Mononuclear cell (primary cell): Measurements from ENCODE around the gene IL11RA. TPM values are rescaled to one million over a fixed set of nuclear protein-coding genes. Genes with fewer than 3 reads are reported as not detected.

Experiments used
- H3K27me3 ChIP-seq: 2 replicates; pipeline ENCODE4 v1.6.0; 2011; ENCODE audit warnings: low read length, control low read depth; ENCODE audit not compliant: insufficient read depth
- H3K4me1 ChIP-seq: 2 replicates; pipeline ENCODE4 v1.5.1; 2011; ENCODE audit warnings: mild to moderate bottlenecking, low read length, control low read depth; ENCODE audit not compliant: insufficient read depth
- H3K4me3 ChIP-seq: 2 replicates; pipeline ENCODE4 v1.5.1; 2011; ENCODE audit warnings: mild to moderate bottlenecking, low read length, moderate library complexity
- H3K9me3 ChIP-seq: 2 replicates; pipeline ENCODE4 v1.5.1; 2011; ENCODE audit warnings: low read depth, mild to moderate bottlenecking, control low read depth, low read length
- total RNA-seq: library from RNA; depleted of rRNA; stranded (reverse); fragments of >200 nt; gene quantifications from one replicate; pipeline ENCODE4 v1.2.3, GENCODE V29; 2012

The IL11RA gene
- total RNA-seq: 17.8 TPM

GRCh38 chr9:34651876-34652601 is at the start of gene IL11RA:
Gene IL11RA, plus strand, starts transcription at chr9:34652185. Its CDS starts 3,033 bp downstream, at chr9:34655218.
- no peaks in the 10 kb centered on the region for H3K27me3 ChIP-seq
- peaks cover 30% of the 10 kb centered on the region for H3K4me1 ChIP-seq
- no peaks in the 10 kb centered on the region for H3K9me3 ChIP-seq
- H3K4me3 ChIP-seq: no peak within 1 kb of the TSS

- Histone ChIP-seq H3K27me3 (no peaks in the 10 kb centered on the region), H3K4me3 (no peak overlapping the region), H3K9me3 (no peaks in the 10 kb centered on the region), H3K4me1 (no peaks in the 10 kb centered on the region)
These were observed 48.3 kb upstream of the IL11RA start for GRCh38 chr9:34603610-34604231.

DNA sequence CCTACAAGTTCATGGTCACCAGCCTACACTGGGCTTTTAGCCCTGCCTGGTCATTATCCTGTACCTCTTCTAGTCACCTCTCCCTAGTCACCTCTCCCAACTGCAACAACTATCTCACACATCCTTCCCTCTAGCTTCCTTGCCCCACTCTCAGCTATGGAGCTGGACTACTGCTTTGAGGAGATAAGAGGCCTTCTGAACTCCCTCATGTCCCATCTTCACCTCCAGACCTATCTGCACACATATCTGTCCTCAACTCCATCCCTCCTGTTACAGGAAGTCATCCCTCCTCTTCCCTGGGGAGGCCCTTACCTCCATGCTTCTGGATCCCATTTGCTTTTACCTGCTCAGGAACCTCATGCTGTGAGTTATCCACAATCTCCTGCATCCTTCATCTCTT is 45.8 kb upstream of the IL11RA start:
- peaks cover 6% of the 10 kb centered on the region for H3K4me1 ChIP-seq
- H3K9me3 ChIP-seq: no peaks in the 10 kb centered on the region
- no peak overlapping the region for H3K4me3 ChIP-seq
- H3K27me3 ChIP-seq: no peaks in the 10 kb centered on the region

DNA sequence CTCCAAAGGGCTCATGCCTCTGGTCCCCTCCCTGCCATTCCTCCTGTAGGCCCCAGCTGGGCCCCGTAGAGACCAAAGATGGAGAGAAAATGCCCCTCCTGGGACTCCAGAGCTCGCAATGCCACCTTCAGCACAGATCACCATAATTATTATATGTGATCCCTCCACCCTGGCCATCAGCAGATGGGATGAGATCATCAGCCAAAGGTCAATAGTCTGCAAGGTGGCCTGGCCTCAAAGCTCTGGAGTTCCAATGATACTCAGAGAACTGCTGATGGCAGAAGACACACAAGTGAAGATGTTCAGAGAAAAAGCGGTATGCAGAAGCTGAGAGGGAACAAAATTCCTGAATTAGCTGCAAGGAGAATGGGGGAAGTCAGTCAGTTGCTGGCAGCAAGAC is 45.1 kb upstream of the IL11RA start:
- peaks cover 10% of the 10 kb centered on the region for H3K4me1 ChIP-seq
- no peaks in the 10 kb centered on the region for H3K9me3 ChIP-seq
- H3K27me3 ChIP-seq: no peaks in the 10 kb centered on the region
- no peak overlapping the region for H3K4me3 ChIP-seq

DNA sequence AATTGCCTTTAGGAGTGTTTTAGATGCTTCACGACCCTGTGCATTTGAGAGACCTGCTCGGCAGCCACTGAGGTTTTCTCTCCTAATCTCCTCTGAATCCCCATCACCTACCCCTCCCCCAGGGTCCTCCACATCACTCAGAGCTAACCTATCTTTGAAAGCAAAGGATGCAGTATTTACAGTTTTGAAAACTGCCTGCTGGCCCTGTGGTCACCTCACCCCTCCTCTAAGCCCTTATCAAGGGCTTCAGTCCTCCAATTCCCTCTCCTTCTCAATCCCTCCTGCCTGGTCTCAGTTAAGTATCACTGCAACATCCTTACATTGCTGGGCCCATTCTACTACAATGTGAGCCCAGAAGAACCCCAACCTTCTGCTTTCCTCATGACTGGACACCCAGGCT is 44.7 kb upstream of the IL11RA start:
- Histone ChIP-seq H3K9me3 (no peaks in the 10 kb centered on the region), H3K4me1 (peaks cover 12% of the 10 kb centered on the region), H3K27me3 (no peaks in the 10 kb centered on the region), H3K4me3 (no peak overlapping the region)

- Histone ChIP-seq H3K27me3 (no peaks in the 10 kb centered on the region), H3K4me3 (no peak overlapping the region), H3K9me3 (no peaks in the 10 kb centered on the region), H3K4me1 (peaks cover 22% of the 10 kb centered on the region)
These were observed 41.4 kb upstream of the IL11RA start for GRCh38 chr9:34610434-34611206.

- Histone ChIP-seq H3K27me3 (no peaks in the 10 kb centered on the region), H3K9me3 (no peaks in the 10 kb centered on the region), H3K4me1 (peaks cover 22% of the 10 kb centered on the region), H3K4me3 (peak overlapping the region; percentile 80)
These were observed 40.7 kb upstream of the IL11RA start for GRCh38 chr9:34611251-34611810.

DNA sequence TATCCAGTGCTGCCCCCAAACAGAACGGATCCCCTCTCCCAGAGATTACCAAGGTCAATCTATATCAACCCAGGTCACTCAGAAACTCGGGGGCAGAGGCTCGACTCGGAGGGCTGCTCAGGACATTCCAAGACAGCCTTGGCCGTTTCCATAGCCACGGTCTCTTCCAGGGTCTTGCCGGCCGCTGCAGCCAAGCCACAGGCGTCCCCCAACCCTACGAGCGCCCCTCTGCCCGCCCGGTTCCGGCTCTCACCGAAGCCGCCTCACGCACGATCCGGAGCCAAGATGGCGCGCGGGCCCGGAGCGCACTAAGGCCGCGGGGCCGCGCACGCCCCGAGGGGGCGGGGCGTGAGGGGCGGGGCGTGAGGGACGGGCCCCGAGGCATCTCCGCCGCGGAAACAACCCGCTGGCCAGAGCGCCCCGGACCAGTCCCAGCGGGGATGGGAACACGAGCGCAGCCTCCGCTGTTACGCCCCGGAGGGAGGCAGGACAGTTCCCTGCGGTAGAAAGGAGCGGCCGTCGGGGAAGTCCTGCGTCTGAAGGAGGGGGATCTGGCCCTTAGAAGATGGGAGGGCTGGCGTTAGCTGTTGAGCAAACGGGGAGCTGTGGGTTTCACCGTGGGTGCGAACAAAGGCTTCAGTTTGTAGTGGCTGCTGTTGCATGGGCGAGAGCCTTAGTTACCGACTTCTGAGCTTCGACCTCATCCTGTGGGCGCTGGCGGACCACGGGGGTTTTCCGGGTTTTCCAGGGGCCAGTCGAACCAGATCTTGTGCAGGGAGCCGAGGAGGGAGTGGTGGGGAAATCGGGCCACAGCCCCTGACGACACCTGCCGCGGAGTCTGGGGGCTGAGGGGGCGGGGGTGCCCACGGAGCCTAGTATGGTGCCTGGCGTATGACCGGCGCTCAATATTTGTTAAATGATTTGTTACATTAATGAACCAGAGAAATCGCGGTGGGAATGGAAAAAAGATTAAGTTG is 39.9 kb upstream of the IL11RA start, which contains the start of gene RPP25L:
Gene RPP25L, minus strand, starts transcription at position 287 of the 977 bp plus-strand sequence. CDS start 801 bp downstream, outside the sequence.
- H3K9me3 ChIP-seq: no peaks in the 10 kb centered on the region
- H3K4me1 ChIP-seq: peaks cover 22% of the 10 kb centered on the region
- peak within 1 kb of the TSS; percentile 80 for H3K4me3 ChIP-seq
- H3K27me3 ChIP-seq: no peaks in the 10 kb centered on the region

GRCh38 chr9:34612788-34613390 is 39.1 kb upstream of the IL11RA start:
- H3K27me3 ChIP-seq: no peaks in the 10 kb centered on the region
- no peaks in the 10 kb centered on the region for H3K9me3 ChIP-seq
- H3K4me1 ChIP-seq: peaks cover 22% of the 10 kb centered on the region
- H3K4me3 ChIP-seq: peak overlapping the region; percentile 80

GRCh38 chr9:34615132-34615531 is 36.9 kb upstream of the IL11RA start:
- H3K4me1 ChIP-seq: peaks cover 29% of the 10 kb centered on the region
- H3K27me3 ChIP-seq: no peaks in the 10 kb centered on the region
- H3K9me3 ChIP-seq: no peaks in the 10 kb centered on the region
- H3K4me3 ChIP-seq: no peak overlapping the region

DNA sequence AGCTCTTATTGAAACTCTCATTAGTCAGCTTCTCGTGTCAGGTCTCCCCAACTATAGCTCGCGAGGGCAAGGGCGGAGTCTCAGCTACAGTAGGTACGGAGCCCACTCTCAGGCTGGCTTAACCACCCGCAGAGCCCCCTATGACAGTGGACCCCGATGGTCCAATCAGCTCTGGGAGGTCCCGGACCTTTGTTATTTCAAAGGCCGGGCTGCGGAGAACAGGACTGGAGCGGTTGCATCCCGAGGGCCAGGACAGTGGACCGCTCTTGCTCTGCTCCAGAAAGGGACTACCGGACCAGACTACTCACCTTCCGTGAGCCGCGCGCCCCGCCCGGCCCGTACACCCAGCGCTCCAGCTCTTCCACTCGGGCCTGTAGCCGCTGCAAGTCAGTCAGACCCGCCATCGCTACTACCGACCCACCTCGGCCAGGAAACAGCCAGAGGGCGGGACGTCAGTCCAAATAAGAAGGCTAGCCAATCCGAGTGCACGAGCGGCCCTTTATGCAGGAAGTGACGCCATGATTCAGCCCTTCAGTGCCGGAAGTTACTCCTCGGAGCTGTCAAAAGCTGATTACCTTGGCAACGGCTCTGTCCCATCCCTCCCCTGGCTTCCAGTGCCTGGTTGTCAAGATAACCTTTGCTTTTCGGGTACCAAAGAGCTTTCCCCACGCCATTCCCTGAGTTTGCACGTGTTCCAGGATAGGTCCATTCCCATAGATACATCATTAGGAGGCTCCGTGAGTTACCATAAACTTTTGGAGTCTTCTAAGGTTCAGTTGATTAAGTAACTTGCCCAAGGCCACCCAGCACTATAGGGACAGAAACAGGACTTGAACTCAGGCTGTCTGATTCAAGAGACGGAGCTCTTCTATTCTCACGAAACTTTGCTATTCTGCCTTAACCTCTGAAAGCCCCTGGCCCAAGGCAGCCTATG is 31.7 kb upstream of the IL11RA start, which contains the start of gene DCTN3:
Gene DCTN3, minus strand, starts transcription at position 435 of the 934 bp plus-strand sequence. Its CDS starts 31 bp downstream, at position 404.
- Histone ChIP-seq H3K4me3 (peak within 1 kb of the TSS; percentile 76), H3K9me3 (no peaks in the 10 kb centered on the region), H3K27me3 (peaks cover 36% of the 10 kb centered on the region), H3K4me1 (peaks cover 19% of the 10 kb centered on the region)

DNA sequence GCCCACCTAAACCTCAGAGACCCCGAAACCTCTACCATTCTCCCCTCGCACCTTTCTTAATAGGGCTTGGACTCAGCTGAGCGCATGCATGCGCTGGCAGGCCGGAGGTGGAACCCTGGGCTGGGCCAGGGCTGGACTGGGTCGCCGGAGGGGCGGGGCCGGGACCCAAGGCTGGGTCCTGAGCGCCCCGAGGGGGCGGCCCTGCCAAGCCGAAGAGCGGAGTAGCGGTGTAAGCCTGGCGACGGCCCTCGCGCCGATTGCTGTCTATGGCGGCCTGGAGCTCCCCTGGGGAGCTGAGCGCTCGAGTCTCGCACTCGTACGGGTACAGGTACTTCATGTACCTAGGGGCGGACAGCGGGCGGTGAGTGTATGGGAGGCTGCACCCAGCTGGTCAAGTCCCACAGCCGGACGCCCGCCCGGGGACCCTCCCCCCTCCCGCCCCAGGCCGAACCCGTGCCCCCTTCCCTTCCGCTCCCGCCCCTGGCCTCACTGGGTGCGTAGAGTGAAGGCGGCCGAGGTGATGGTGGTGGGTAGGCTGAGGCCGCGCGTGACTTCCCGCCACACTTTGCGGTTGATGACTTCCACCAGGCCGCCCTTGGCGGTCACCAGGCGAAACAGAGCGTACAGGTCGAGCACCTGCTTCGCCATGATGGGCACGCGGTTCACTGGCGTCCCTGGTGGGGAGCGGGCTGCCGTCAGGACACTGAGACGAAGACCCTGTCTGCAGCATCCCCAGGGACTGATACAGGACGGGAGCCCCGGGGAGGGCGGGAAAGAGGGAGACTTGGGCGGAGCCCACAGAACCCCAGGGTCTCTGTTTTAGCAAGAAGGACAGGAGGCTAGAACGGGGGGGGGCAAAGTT is 28.4 kb upstream of the IL11RA start:
- no peak overlapping the region for H3K4me3 ChIP-seq
- H3K27me3 ChIP-seq: peaks cover 69% of the 10 kb centered on the region
- H3K9me3 ChIP-seq: no peaks in the 10 kb centered on the region
- peaks cover 26% of the 10 kb centered on the region for H3K4me1 ChIP-seq
